IPS-NIHi7 (cell line): ENCODE data around the gene NPPC.
"Not testable (repeated sequence)": the region's sequence is repeated elsewhere in the genome, so short reads cannot be mapped to it uniquely, and the experiment has no call there.

Experiments used
- DNase-seq: peaks from one replicate; pipeline ENCODE4 v3.0.0; 2012; ENCODE audit warnings: mixed read lengths; ENCODE audit errors: extremely low spot score

NPPC gene

GRCh38 chr2:231926180-231926741 is at the start of gene NPPC:
NPPC (minus strand) TSS chr2:231926396; CDS start chr2:231926249, 147 bp downstream.
- DNase-seq = peak; percentile 82

GRCh38 chr2:231975001-231975400 is 48.8 kb upstream of the NPPC start:
- DNase-seq = no peak

GRCh38 chr2:231970461-231970860 is 44.3 kb upstream of the NPPC start:
- no peak for DNase-seq

- no peak for DNase-seq
Observed at GRCh38 chr2:231968820-231969219, 42.6 kb upstream of the NPPC start.

GRCh38 chr2:231966886-231967285 is 40.7 kb upstream of the NPPC start:
- no peak for DNase-seq

GRCh38 chr2:231965102-231965501 is 38.9 kb upstream of the NPPC start:
- DNase-seq = no peak

- peak; percentile 86 for DNase-seq
Observed at GRCh38 chr2:231961349-231962166, 35.4 kb upstream of the NPPC start, which contains the start of gene DIS3L2. DIS3L2 (plus strand) TSS chr2:231961713; CDS start chr2:232014928, 53,215 bp downstream.

- DNase-seq = no peak
Observed at GRCh38 chr2:231960810-231961348, 34.7 kb upstream of the NPPC start.

- no peak for DNase-seq
Observed at GRCh38 chr2:231957913-231958763, 31.9 kb upstream of the NPPC start.

GRCh38 chr2:231955758-231956472 is 29.7 kb upstream of the NPPC start:
- DNase-seq = no peak

GRCh38 chr2:231951452-231952035 is 25.3 kb upstream of the NPPC start:
- no peak for DNase-seq

GRCh38 chr2:231947694-231948093 is 21.5 kb upstream of the NPPC start:
- DNase-seq = no peak

- DNase-seq = not testable (repeated sequence)
Observed at GRCh38 chr2:231947112-231947511, 20.9 kb upstream of the NPPC start.

- DNase-seq = no peak
Observed at GRCh38 chr2:231946241-231946814, 20.1 kb upstream of the NPPC start.

GRCh38 chr2:231942180-231942579 is 16.0 kb upstream of the NPPC start:
- DNase-seq = no peak

GRCh38 chr2:231941673-231942072 is 15.5 kb upstream of the NPPC start:
- no peak for DNase-seq

- no peak for DNase-seq
Observed at GRCh38 chr2:231940795-231941194, 14.6 kb upstream of the NPPC start.

GRCh38 chr2:231939022-231939421 is 12.8 kb upstream of the NPPC start:
- no peak for DNase-seq

GRCh38 chr2:231937057-231937456 is 10.9 kb upstream of the NPPC start:
- no peak for DNase-seq

- no peak for DNase-seq
Observed at GRCh38 chr2:231936491-231936890, 10.3 kb upstream of the NPPC start.

GRCh38 chr2:231935815-231936214 is 9.6 kb upstream of the NPPC start:
- DNase-seq = no peak
